ENCODE results near the gene SLC41A2.

- TF ChIP-seq YY1 (IDR thresholded peaks at IDR 0.05; ENCODE audit: insufficient read depth, insufficient read length), result no peak
- TF ChIP-seq SUZ12 (IDR thresholded peaks at IDR 0.05; ENCODE audit: extremely low read depth, insufficient read depth, insufficient read length), result peak; percentile 60
These were observed 430 bp downstream of the SLC41A2 start for GRCh38 chr12:104957719-104958000.

Data from NT2/D1 (cell line).